ENCODE results near the gene USP17L20.
"Not testable (repeated sequence)": the region's sequence is repeated elsewhere in the genome, so short reads cannot be mapped to it uniquely, and the experiment has no call there.

The USP17L20 gene

GRCh38 chr4:9257824-9258223, at the start of gene USP17L20:
Gene USP17L20 (plus strand): TSS chr4:9258124. CDS start chr4:9258124, 0 bp downstream.
- FAIRE-seq, result not testable (repeated sequence)

- not testable (repeated sequence) for FAIRE-seq
These were observed 47.6 kb upstream of the USP17L20 start, which contains the start of gene USP17L10 for GRCh38 chr4:9210357-9210756. Gene USP17L10 (plus strand): TSS chr4:9210657. CDS start chr4:9210657, 0 bp downstream.

- FAIRE-seq, result not testable (repeated sequence)
These were observed 43.2 kb upstream of the USP17L20 start for GRCh38 chr4:9214701-9215100.

GRCh38 chr4:9215105-9215504, 42.8 kb upstream of the USP17L20 start, which contains the start of gene USP17L11:
Gene USP17L11 (plus strand): TSS chr4:9215405. CDS start chr4:9215405, 0 bp downstream.
- not testable (repeated sequence) for FAIRE-seq

- not testable (repeated sequence) for FAIRE-seq
These were observed 38.1 kb upstream of the USP17L20 start, which contains the start of gene USP17L12 for GRCh38 chr4:9219852-9220251. Gene USP17L12 (plus strand): TSS chr4:9220152. CDS start chr4:9220152, 0 bp downstream.

- not testable (repeated sequence) for FAIRE-seq
These were observed 33.3 kb upstream of the USP17L20 start, which contains the start of gene USP17L13 for GRCh38 chr4:9224596-9224995. Gene USP17L13 (plus strand): TSS chr4:9224896. CDS start chr4:9224896, 0 bp downstream.

- FAIRE-seq, result not testable (repeated sequence)
These were observed 27.7 kb upstream of the USP17L20 start for GRCh38 chr4:9230249-9230648.

GRCh38 chr4:9234085-9234484, 23.8 kb upstream of the USP17L20 start, which contains the start of gene USP17L15:
Gene USP17L15 (plus strand): TSS chr4:9234385. CDS start chr4:9234385, 0 bp downstream.
- FAIRE-seq, result not testable (repeated sequence)

GRCh38 chr4:9238461-9238860, 19.5 kb upstream of the USP17L20 start:
- not testable (repeated sequence) for FAIRE-seq

- FAIRE-seq, result not testable (repeated sequence)
These were observed 14.3 kb upstream of the USP17L20 start, which contains the start of gene USP17L17 for GRCh38 chr4:9243579-9243978. Gene USP17L17 (plus strand): TSS chr4:9243879. CDS start chr4:9243879, 0 bp downstream.

GRCh38 chr4:9247953-9248680, 9.8 kb upstream of the USP17L20 start, which contains the start of gene USP17L18:
Gene USP17L18 (plus strand): TSS chr4:9248630. CDS start chr4:9248630, 0 bp downstream.
- FAIRE-seq, result not testable (repeated sequence)

- not testable (repeated sequence) for FAIRE-seq
These were observed 4.8 kb upstream of the USP17L20 start, which contains the start of gene USP17L19 for GRCh38 chr4:9253078-9253477. Gene USP17L19 (plus strand): TSS chr4:9253378. CDS start chr4:9253378, 0 bp downstream.

- not testable (repeated sequence) for FAIRE-seq
These were observed 4.6 kb downstream of the USP17L20 start, which contains the start of gene USP17L21 for GRCh38 chr4:9262572-9262971. Gene USP17L21 (plus strand): TSS chr4:9262872. CDS start chr4:9262872, 0 bp downstream.

GRCh38 chr4:9267319-9267718, 9.4 kb downstream of the USP17L20 start, which contains the start of gene USP17L22:
Gene USP17L22 (plus strand): TSS chr4:9267619. CDS start chr4:9267619, 0 bp downstream.
- FAIRE-seq, result not testable (repeated sequence)

- not testable (repeated sequence) for FAIRE-seq
These were observed 13.8 kb downstream of the USP17L20 start for GRCh38 chr4:9271719-9272118.

Data from TTC549 (cell line).